CD4-positive, alpha-beta T cell treated with Interleukin-21 for 1 hour (primary cell): ENCODE measurements around the gene CD72.
A peak's percentile ranks its signal among the peaks of the same experiment; 100 is the strongest.
"Not testable (repeated sequence)": the region's sequence is repeated elsewhere in the genome, so short reads cannot be mapped to it uniquely, and the experiment has no call there.

ENCODE experiments used
- DNase-seq: peaks from one replicate; pipeline ENCODE4 v3.0.0-alpha.2; 2020

The CD72 gene

DNA sequence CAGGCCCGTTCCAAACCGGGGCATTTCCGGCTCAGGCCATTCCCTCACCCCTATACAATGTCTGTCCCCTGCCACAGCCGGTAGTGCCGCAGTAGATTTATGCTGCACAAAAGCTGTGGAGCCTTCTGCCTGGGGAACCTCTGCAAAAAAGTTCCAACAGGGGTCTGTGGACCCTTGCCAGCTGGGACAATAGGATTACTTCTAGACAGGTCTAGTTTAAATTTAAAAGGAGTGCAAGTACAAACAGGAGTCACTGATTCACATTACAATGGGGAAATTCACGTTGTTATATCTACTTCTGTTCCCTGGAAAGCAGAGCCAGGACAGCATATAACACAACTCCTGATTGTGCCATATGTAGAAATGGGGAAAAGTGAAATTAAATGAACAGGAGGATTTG is 34.7 kb downstream of the CD72 start:
- DNase-seq = not testable (repeated sequence)

GRCh38 chr9:35579659-35580227 is 38.5 kb downstream of the CD72 start:
- DNase-seq = not testable (repeated sequence)

GRCh38 chr9:35579130-35579529 is 39.1 kb downstream of the CD72 start:
- no peak for DNase-seq

- no peak for DNase-seq
Measured at GRCh38 chr9:35577486-35577885, 40.7 kb downstream of the CD72 start.

DNA sequence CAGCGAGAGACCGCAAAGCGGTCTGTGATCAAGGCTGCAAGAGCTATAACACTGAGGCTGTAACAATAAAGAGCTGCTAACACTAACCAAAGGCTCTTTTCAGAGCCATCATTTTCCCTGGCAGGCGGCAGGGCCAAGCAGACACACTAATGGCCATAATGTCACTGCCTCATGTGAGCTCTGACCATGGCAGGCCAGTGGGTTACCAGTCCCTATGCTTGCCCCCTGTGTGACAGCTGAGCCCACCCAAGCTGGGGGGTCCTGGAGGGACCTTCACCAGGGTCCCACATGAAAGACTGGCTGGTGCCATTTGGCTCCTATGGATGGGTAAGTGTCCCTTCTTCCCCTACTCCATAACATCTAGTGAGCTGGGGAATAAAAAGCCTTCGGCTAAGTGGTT is 42.7 kb downstream of the CD72 start:
- no peak for DNase-seq

DNA sequence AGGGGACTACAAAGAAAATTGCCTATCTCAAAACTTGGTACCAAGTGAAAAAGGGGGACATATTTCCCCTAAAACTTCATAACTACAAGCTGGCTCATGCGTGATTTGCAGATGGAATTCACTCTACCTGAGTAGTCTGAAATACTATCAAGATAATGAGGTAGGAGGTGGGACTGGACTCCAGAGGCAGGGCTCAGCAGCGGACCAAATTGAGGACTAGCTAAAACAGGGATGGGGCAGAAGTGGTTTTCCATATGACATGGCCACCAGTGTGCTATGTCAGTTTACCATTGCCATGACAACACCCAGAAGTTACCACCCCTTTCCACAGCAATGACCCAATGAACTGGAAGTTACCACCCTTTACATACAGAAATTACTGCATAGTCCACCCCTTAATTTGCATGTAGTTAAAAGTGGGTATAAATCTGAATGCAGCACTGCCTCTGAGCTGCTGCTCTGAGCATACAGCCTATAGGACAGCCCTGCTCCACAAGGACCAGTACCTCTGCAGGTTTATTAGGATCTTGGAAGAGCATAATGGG is 43.6 kb downstream of the CD72 start:
- no peak for DNase-seq

DNA sequence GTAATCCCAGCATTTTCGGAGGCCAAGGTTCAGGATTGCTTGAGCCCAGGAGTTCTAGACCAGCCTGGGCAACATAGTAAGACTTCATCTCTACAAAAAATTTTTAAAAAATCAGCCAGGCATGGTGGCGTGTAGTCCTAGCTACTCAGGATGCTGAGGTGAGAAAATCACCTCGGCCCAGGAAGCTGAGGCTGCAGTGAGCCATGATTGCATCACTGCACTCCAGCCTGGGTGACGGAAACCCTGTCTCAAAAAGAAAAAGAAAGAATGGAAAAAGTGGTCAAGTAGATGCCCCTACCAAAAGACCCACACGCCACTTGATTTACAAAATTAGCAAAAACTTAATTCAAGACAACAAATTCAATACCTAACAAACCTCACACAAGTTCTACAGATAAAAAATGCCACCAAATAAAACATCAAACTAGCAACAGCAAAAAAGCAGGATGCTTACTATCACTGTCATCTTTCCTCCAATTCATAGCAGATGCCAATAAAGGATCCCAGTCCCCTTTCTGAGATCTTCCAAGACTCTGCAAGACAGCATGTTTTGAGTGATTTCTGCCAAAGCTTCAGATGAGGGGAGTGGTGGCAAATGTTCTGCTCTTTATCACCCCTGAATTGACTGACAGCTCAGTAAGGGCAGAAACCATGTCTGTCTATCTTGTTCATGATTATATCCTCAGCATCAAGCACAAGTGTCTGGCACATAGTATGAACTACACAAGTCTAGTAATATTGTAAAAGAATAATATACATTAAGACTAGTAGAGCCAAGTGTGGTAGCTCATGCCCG is 47.3 kb downstream of the CD72 start:
- peak; percentile 15 for DNase-seq

DNA sequence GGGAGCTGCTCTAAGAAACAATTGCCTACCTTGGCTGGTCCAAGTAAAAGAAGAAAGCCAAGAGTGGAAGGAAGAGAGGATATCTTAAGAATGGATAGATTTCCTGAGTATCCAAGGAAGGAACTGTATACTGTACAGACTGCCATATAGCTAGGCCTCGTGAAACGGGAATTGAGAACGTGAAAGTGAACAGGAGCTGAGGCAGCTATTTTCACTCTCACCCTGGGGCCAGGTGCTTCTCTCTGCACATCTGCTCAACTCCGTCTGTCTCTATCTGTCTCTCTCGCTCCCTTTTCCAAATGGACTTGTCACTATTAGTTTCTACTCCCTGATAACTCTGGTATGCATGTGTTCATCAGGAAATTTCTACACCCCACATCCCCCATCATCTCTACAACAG is 49.0 kb downstream of the CD72 start:
- no peak for DNase-seq

GRCh38 chr9:35568196-35568595 is 50.0 kb downstream of the CD72 start:
- DNase-seq = no peak

DNA sequence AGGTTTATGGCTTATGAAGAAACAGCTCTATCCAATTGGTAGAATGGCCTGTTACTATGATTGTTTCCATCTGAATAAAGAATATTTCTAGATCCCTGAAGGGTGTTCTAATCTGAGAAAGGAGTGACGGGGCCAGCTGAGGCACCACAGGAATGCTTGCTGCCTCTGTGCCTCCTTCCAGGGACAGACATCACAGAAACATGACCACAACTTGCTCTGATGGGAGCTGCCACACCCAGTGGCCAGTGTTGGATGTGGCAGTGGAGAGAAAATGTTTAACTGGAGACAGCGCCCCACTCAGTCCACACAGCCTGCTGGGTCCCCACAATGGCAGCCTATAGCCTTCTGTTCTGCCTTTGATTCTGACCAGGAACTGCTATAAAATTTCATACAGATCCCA is 51.8 kb downstream of the CD72 start:
- DNase-seq = no peak

DNA sequence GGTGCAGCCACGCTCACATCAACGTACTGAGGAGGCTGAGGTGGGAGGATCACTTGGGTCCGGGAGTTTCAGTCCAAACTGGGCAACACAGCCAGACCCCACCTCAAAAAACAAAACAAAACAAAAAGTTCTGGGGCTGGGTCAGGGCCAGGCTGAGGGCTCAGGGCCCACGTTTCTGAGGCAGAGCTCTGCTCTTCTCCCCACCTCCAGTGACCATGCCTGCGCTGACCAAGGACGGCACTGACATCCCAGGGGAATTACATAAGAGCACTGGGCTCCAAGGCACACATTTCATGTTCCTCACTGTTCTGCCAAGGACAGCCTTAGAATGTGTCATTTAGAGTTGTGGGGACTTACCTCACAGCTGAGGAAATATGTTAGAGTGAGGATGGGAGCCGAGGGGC is 53.6 kb downstream of the CD72 start:
- DNase-seq = no peak

DNA sequence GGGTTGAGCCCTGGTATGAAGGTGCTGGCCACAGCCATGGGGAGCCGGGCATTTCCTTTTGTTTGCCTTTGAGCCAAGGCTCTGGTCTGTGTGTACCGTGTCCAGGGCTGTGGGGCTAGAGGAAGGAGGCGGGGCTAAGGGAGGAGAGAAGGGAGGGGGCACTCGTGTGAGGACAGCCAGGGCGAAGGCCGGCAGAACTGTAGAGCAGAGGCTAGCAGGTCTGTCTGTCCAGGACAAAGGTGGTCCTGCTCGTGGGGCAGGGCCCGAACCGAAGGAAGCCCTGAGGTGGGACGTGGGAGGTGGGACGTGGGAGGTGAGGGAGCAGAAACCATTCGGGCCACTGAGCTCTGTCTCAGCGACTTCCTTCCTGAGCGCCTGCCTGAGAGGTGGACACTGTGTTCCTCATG is 54.4 kb downstream of the CD72 start:
- no peak for DNase-seq

DNA sequence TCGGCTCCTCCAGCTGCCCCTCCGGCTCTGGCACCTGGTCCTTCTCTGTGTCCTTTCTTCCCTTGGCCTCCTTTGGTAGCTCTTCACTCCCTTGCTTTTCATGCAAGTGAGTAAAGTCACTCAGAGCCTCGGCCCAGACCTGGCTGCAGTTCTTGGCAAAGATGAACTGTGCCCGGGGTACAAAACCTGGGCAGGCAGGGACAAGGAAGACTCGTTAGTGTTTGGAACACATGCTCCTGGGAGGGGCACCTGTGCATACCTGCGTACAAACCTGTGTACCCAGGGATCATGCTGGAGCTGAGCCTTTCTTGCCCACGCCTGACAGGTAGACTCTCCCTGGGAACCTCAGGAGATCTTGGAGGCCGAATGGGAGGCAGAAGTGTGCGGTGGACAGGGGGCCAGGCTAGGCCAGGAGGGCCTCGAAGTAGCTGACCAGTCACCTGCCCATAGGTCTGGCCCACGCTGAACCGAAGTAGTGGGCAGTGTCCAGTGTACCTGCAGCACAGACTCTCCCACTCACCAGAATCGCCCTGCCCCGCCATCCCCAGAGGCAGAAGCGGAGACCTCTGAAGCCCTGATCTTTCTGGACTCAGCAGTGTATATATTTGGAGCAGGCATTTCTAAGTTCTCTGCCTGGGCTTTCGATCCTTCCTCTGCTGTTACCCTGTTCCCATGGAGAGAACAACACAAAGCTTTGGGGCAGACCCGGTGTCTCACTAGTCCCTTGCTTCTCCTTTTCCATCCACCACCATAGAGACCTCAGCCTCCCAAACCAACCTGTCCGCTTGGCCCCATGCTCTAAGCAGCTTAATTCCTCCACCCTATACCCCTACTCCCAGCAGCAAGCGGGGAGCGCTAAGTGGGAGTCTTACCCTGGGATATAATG is 55.1 kb downstream of the CD72 start:
- no peak for DNase-seq

GRCh38 chr9:35561468-35562261 is 56.5 kb downstream of the CD72 start:
- no peak for DNase-seq

GRCh38 chr9:35560625-35561337 is 57.4 kb downstream of the CD72 start:
- no peak for DNase-seq
